ENCODE measurements around the gene NRROS.

DNA sequence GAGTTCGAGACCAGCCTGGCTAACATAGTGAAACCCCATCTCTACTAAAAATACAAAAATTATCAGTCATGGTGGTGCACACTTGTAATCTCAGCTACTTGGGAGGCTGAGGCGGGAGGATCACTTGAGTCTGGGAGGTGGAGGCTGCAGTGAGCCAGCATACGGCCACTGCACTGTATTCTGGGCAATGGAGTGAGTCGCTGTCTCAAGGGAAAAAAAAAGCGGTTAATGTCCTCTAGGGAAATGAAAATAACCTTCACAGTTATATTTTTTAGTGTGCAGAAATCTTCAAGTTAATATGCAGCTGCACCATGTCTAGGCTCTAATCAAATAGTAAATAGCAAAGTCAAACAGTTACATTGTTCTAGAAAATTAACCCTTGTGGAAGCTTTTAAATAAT is 57.8 kb downstream of the NRROS start:
- TF ChIP-seq, protein P1, sequence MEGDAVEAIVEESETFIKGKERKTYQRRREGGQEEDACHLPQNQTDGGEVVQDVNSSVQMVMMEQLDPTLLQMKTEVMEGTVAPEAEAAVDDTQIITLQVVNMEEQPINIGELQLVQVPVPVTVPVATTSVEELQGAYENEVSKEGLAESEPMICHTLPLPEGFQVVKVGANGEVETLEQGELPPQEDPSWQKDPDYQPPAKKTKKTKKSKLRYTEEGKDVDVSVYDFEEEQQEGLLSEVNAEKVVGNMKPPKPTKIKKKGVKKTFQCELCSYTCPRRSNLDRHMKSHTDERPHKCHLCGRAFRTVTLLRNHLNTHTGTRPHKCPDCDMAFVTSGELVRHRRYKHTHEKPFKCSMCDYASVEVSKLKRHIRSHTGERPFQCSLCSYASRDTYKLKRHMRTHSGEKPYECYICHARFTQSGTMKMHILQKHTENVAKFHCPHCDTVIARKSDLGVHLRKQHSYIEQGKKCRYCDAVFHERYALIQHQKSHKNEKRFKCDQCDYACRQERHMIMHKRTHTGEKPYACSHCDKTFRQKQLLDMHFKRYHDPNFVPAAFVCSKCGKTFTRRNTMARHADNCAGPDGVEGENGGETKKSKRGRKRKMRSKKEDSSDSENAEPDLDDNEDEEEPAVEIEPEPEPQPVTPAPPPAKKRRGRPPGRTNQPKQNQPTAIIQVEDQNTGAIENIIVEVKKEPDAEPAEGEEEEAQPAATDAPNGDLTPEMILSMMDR (conservative IDR thresholded peaks at IDR 0.05; ENCODE audit: low read depth, low read length) = no peak
- no peak for TF ChIP-seq EZH2 (IDR thresholded peaks at IDR 0.05; ENCODE audit: borderline replicate concordance, low read depth, low read length, poor library complexity, severe bottlenecking)

All from A673 (cell line).